ENCODE results near the gene UTS2B.

UTS2B gene

GRCh38 chr3:191253089-191253799 is 77.1 kb downstream of the UTS2B start:
- TF ChIP-seq SIN3A (IDR thresholded peaks at IDR 0.05; ENCODE audit: borderline replicate concordance, insufficient read depth, low read length) = no peak
- no peak for TF ChIP-seq POLR2AphosphoS5 (IDR thresholded peaks at IDR 0.05; ENCODE audit: low read depth, low read length)
- TF ChIP-seq, protein P1, sequence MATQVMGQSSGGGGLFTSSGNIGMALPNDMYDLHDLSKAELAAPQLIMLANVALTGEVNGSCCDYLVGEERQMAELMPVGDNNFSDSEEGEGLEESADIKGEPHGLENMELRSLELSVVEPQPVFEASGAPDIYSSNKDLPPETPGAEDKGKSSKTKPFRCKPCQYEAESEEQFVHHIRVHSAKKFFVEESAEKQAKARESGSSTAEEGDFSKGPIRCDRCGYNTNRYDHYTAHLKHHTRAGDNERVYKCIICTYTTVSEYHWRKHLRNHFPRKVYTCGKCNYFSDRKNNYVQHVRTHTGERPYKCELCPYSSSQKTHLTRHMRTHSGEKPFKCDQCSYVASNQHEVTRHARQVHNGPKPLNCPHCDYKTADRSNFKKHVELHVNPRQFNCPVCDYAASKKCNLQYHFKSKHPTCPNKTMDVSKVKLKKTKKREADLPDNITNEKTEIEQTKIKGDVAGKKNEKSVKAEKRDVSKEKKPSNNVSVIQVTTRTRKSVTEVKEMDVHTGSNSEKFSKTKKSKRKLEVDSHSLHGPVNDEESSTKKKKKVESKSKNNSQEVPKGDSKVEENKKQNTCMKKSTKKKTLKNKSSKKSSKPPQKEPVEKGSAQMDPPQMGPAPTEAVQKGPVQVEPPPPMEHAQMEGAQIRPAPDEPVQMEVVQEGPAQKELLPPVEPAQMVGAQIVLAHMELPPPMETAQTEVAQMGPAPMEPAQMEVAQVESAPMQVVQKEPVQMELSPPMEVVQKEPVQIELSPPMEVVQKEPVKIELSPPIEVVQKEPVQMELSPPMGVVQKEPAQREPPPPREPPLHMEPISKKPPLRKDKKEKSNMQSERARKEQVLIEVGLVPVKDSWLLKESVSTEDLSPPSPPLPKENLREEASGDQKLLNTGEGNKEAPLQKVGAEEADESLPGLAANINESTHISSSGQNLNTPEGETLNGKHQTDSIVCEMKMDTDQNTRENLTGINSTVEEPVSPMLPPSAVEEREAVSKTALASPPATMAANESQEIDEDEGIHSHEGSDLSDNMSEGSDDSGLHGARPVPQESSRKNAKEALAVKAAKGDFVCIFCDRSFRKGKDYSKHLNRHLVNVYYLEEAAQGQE (IDR thresholded peaks at IDR 0.05; ENCODE audit: insufficient read depth in 1 of 2, low read depth in 2 of 2, low read length in 2 of 2) = no peak
- TF ChIP-seq FOXP2 (optimal IDR thresholded peaks at IDR 0.05; ENCODE audit: borderline replicate concordance, extremely low read depth, extremely low read length, insufficient read depth) = no peak
- no peak for TF ChIP-seq TAF1 (IDR thresholded peaks at IDR 0.05; ENCODE audit: borderline replicate concordance, insufficient read depth, low read length)

DNA sequence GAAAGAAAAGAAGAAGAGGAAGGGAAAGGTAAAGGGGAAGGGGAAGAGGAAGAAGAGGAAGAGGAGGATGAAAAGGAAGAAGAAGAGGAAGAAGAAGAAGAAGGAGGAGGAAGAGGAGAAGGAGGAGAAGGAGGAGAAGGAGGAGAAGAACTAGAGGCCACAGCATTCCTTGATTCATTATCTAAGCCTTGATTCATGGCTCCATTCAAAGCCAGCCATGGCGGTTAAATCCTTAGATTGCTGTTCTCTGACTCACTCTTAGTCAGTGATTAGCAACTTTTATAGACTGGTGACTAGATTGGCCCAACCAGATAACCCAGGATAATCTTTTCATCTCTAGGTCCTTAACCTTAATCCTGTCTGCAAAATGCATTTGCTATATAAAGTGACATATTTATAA is 83.7 kb downstream of the UTS2B start:
- TF ChIP-seq POLR2AphosphoS5 (IDR thresholded peaks at IDR 0.05; ENCODE audit: low read depth, low read length) (no peak), TAF1 (IDR thresholded peaks at IDR 0.05; ENCODE audit: borderline replicate concordance, insufficient read depth, low read length) (no peak), SIN3A (IDR thresholded peaks at IDR 0.05; ENCODE audit: borderline replicate concordance, insufficient read depth, low read length) (no peak), FOXP2 (optimal IDR thresholded peaks at IDR 0.05; ENCODE audit: borderline replicate concordance, extremely low read depth, extremely low read length, insufficient read depth) (no peak)
- TF ChIP-seq, protein P1 (IDR thresholded peaks at IDR 0.05; ENCODE audit: insufficient read depth in 1 of 2, low read depth in 2 of 2, low read length in 2 of 2) = no peak

DNA sequence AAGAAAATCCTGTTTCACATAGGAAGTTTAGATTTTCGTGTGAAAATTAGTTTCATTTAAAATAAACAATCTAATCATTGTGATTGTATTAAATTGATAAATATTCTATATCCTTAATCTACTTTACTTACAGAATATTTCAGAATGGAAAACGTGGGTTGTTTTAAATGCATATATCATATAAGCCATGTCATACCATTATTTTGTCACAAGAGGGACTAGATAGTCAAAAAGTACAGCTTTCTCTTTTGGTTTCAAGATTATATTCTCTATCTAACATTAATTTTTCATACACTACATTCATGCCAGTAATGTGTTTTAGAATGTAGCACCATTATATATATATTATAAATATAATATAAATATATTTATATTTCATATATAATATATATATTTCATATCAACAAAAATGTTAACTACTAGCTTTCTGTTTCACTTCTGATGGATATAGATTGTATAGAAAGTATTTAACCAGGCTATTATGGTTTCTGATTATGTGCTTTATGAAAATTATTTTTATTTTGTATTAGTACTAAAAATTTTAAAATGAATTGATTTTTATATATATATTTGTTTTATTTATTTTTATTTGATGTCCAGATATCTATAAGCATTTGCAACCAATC is 86.0 kb downstream of the UTS2B start:
- TF ChIP-seq, protein P1 (IDR thresholded peaks at IDR 0.05; ENCODE audit: insufficient read depth in 1 of 2, low read depth in 2 of 2, low read length in 2 of 2) = no peak
- TF ChIP-seq POLR2AphosphoS5 (IDR thresholded peaks at IDR 0.05; ENCODE audit: low read depth, low read length) = no peak
- no peak for TF ChIP-seq FOXP2 (optimal IDR thresholded peaks at IDR 0.05; ENCODE audit: borderline replicate concordance, extremely low read depth, extremely low read length, insufficient read depth)
- TF ChIP-seq SIN3A (IDR thresholded peaks at IDR 0.05; ENCODE audit: borderline replicate concordance, insufficient read depth, low read length) = no peak
- no peak for TF ChIP-seq TAF1 (IDR thresholded peaks at IDR 0.05; ENCODE audit: borderline replicate concordance, insufficient read depth, low read length)

- TF ChIP-seq TAF1 (IDR thresholded peaks at IDR 0.05; ENCODE audit: borderline replicate concordance, insufficient read depth, low read length) = no peak
- TF ChIP-seq FOXP2 (optimal IDR thresholded peaks at IDR 0.05; ENCODE audit: borderline replicate concordance, extremely low read depth, extremely low read length, insufficient read depth) = no peak
- TF ChIP-seq, protein P1 (IDR thresholded peaks at IDR 0.05; ENCODE audit: insufficient read depth in 1 of 2, low read depth in 2 of 2, low read length in 2 of 2) = no peak
- no peak for TF ChIP-seq POLR2AphosphoS5 (IDR thresholded peaks at IDR 0.05; ENCODE audit: low read depth, low read length)
- TF ChIP-seq SIN3A (IDR thresholded peaks at IDR 0.05; ENCODE audit: borderline replicate concordance, insufficient read depth, low read length) = no peak
Observed at GRCh38 chr3:191240486-191240885, 89.8 kb downstream of the UTS2B start.

Measured in PFSK-1 (cell line).